Measurements from ENCODE around the gene KCNK1.

Gene KCNK1

DNA sequence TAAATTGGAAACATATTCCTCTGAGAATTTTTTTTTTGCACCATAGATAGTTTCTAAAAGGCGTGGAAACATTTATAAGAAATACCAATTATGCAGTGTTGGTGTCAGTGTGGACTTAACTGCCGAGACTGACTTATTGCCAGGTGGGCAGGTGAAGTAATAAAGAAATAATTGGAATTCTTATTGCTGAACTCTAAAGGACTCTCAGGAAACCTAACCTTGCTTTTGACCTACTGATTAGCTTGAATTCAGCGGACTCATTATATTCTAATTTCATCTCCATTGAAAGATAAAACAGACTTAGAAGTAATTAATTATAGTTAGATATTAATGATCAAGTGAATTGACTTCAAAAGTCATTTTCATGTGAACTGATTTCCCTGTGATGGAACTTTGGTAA, 26.3 kb downstream of the KCNK1 start:
- DNase-seq, result no peak

DNA sequence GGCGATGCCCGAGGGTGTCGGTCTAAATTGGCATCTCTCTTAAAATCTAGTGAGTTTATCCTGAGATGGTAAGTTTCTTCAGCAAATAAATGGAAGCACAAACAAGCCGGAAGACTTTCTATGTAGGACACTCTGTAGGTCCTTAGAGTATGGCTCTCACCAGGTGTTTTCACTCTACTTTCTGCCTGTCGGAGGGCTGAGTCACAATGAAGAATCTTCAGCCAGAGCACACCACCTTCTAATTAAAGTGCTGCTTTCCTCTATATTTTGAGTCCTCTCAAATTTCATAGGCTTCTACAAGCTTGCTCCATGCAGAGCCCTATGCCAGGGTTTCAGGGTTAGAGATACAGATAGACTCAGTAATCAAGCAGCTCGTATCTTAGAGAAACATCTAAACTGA, 27.1 kb downstream of the KCNK1 start:
- DNase-seq, result no peak

DNA sequence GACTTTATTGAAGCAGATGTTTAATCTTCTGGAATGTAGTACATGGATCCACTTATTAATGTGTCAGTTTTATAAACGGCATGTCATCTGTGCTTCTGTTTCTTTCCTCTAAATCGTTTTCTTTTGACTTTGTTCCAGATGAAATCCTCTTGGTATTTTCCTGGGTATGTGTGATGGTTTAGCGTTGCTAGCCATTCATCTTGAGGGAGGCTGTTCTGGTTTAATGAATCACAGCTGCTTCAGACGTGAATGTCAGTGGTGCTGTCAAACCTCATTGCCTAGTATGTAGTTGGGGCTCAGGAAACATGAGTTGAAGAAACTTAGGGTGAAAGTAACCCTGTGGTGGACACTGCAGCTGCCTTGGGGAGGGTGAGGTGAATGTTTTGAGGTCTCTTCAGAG, 33.2 kb downstream of the KCNK1 start:
- DNase-seq, result no peak

DNA sequence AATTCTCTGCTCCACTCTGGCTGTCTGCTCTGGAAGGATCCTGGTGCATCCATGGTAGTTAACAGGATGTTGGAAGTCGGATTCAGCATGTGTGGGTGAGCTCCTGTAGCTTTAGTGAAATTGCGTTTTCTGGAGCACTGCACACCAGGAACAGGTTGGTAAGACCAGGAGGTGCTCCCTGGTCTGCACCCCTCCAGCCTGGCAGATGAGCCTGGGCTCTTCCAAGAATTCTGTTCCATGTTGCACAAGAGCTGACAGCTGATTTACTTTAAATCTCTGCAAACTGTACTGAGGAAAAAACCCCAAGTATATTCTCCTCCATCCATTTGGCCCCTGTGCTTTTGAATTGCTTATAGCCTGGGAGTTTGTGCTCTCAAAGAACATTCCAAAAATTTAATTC, 33.7 kb downstream of the KCNK1 start:
- no peak for DNase-seq

DNA sequence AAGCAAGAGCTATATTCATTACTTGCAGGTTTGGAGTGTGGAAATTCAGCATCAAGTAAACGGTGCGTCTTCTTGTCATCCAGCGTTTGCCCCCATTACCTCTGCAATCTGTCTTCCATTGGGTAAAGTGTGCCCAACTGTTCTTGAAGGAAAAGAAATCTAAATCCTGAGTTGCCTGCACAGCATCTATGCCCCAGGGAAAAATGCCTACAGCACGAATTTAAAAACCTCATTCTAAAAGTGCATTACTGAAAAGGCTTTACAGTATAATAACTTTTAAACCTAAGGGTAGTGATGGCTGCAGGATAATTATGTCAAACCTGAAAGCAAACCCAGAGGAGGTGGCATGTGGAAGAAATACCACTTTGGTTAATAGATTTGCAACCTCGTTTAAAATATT, 37.2 kb downstream of the KCNK1 start:
- no peak for DNase-seq

DNA sequence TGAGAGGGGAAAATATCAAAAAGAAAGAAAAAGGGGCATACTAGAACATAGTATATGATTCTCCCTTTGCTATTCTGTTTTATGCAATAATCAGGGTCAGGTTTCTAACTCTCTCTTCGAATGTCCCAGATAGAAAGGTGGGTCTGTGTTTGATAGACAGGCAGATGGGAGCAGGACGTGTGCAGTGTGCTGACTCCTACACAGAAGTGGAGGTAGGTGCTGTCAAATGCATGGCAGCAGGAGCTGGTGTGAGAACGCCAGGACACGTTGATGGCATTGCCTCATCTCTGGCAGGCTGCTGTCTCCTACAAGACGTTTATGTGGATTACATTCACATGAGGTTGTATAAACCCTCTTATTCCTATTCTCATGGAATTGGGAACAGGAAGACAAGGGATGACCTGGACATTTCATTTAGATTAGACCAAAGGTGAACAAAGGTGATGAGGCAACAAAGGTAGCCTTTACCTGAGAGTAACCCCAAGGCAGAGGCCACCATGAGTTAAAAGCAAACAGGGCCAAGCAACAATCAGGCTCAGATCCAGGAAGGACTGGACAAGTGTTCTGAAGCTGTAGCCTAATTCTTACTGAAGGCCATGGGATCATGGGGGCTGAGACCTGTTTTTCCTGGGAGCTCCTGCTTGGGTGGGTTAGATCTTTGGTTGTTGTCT, 37.8 kb downstream of the KCNK1 start:
- no peak for DNase-seq

DNA sequence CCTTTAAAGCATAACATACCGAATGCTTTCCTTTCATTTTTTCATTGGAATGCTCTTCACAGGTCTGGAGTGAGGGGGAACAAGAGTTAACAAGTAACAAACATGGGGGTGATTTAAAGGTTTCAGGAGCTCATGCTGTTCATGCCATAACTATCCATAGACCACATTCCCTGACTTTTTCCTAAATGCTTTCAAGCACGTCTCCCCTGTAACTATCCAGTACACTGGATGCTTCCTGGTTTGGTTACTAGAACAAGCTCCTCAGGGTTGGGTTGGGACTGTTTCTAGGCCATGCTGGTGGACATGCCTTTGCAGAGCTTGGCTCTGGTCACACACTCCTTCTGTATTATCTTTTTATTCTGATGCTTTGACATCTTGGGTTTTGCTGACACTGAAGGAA, 38.6 kb downstream of the KCNK1 start:
- no peak for DNase-seq

DNA sequence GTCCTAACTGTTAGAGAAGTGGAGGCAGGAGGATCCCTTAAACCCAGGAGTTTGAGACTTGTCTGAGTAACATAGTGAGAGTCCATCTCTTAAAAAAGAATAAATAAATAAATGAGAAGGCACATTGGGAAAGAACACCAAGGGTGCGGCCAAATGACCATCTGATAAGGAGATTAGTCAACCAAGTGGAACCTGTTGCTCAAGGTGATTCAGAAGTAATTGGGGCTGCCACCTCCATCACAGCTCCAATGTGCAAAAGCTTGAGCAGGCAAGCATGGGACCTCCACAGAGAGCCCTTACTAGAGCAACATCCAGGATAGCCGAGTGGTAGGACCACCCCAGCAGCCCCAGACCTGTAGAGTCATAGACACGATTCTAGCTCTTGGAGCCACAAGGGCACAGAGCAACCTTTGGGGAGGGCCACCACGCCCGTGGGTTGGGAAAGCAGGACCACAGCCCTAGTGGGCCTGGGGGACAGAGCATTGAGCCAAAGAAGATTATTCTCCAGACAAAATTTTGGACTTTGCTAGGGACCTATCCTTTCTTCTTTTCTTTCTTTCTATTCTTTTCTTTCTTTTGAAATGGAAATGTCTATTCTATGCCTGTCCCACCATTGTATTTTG, 40.9 kb downstream of the KCNK1 start:
- no peak for DNase-seq

DNA sequence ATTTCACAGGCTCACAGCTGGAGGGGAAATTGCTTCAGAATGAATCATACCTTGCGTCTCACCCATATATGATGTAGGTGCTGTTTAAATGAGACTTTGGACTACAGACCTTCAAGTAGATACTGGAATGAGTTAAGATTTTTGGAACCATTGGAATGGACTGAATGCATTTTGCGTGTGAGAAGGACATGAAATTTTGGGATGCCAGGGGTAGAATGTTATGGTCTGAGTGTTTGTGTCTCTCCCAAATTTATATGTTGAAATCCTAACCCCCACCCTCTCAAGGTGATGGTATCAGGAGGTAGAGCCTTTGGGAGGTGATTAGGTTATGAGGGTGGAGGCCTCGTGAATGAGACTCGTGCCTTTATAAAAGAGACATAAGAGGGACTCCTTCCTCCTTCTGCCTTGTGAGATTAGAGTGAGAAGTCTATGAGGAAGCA, 41.4 kb downstream of the KCNK1 start:
- DNase-seq, result no peak

DNA sequence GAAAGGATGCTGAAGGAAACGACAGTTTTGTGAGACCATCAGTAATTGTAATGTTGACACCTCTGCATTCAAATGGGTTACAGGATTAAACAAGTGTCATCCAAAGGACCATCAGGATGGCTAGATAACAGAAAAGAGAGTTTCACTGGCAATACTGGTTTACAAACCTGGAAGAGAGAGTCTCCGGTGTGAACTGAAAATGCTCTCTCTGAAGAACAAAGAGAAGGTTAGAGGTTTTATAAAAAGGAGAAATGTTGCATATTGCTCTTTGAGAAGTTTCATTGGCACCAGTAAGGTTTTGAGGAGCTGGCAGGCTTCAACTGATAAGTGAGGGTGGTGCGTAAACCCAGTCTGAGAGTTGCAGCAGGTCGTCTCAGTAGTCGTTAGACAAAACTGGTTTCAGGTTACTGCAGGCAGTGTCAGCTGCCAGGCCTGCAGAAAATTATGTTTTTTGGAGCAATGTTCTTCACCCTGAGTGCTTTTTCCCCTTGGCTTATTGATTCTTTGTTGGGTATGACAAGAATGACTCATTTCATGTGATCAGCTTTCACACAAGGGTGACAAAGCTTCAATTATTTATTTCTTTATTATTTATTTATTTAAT, 42.2 kb downstream of the KCNK1 start:
- DNase-seq, result no peak

DNA sequence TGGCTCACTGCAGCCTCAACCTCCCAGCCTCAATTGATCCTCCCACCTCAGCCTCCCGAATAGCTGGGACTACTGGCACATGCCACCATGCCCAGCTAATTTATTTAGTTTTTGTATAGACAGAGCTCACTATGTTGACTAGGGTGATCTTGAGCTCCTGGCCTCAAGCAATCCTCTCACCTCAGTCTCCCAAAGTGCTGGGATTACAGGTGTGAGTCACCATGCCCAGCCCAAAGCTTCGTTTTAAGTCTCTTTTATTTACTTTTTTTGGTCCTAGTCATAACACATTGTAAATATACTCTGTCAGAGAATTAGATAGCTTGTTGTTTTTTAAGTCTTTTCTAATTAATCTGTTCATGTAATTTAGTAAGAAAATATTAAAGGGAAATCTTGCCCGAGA, 42.8 kb downstream of the KCNK1 start:
- DNase-seq, result no peak

DNA sequence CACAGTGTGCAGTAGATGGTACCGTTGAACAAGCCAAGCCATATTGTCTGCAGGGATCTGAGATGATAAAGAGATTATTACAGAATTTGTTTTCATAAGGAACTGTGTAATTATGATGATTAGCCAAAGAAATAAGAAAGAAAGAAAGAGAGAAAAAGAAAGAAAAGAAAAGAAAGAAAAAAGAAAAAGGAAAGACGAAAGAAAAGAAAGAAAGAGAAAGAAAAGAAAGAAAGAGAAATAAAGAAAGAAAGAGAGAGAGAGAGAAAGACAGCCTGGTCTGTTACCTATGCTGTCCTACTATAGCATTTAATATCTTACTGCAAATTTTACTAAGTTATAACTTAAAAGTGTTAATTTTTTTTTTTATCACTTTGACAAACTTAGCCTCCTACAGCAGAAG, 43.6 kb downstream of the KCNK1 start:
- DNase-seq, result no peak

DNA sequence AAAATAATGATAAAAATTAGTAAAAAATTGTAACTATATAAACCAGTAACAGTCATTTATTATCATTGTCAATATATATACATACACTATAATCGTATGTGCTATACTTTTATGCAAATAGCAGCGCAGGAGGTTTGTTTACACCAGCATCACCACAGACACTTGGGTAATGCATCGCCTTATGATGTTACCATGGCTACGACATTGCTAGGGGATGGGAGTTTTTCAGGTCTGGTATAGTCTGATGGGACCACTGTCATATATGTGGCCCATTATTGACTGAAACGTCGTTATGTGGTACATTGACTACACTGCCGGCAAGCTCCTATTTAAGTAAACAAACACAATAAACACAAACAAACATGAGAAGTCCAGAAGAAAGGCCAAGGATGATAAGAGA, 45.6 kb downstream of the KCNK1 start:
- DNase-seq, result no peak

DNA sequence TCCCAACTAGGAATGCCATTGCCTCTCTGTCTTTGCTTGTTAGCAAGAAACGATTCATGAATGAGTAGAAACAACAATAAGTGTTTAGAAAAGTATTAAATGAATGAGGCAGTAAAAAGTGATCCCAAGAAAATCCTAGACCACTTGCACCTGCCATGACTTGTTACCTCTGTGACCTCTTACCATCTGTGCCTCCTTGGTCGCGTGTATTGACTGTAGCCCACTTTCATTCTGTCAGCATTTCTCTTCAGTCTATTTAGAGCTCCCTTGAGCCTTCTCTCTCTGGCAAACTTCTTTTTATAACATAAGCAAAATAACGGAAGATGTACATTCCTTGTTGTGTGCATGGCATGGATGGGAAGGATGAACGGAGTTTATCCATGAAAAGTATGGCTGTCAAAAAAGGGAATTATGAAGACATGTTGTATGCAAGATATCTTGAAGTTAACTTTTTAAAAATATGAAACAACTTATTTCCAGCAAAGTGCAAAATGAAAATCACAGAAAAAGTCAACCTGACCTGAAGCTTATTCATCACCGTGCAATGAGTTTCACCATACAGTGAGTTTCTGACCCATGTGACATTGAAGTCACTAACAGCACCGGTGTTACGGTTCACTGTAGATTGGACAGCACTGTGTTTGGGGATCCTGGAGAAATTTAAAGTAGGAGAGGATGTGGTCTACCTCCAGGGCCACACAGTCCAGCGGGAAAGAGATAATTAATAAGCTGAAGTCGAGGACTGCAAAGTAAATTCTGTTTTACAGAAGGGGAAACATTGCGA, 47.7 kb downstream of the KCNK1 start:
- no peak for DNase-seq

DNA sequence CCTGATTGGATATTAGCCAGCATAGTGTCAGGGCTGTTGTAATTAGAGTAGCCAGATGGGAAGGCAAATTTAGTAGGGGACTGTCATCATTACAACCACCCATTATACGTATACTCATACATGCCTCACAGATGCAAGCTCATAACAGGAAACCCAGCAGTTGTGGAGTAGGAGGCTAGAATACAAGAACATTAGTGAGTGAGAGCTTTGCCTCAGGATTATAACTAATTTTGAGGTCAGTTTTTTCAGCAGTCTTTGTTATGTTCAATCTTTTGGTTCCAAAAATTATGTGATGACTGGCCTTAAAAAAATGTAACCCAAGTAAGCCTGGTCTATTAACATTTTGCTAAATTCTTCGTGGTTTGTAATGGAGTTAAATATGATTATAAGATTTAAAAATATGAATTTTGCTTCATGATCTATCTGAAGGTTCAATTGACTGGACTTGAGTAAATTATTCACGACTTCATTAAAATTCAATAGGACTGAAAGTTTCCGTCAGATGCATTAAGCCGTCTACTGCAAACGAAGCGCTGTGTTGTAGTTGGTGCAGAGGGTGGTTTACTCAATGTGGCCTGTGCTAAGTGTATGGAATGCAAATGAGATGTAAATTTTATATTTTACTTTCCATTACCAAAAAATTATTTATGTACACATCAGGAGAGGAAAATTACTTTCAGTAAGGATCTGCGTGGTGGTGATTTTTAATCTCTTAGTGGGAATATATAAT, 48.8 kb downstream of the KCNK1 start:
- DNase-seq, result no peak

DNA sequence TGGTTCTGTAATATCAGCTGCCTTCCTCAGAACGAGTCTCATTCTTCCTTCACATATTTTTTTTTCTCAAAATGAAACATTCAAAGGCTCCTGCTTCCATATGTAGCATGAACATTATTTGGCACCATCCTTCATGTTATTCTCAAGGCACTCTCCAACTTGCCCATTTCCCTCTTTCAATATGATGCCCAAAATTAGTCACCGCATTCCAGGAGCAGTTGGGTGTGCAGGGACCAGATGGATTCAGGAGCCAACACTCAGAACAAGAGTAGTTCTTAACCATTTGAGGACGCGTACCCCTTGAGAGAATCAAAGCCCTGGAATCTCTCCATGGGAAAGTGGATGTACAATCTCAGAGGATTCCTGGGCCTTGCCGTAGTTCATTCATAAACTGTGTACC, 50.3 kb downstream of the KCNK1 start:
- no peak for DNase-seq

DNA sequence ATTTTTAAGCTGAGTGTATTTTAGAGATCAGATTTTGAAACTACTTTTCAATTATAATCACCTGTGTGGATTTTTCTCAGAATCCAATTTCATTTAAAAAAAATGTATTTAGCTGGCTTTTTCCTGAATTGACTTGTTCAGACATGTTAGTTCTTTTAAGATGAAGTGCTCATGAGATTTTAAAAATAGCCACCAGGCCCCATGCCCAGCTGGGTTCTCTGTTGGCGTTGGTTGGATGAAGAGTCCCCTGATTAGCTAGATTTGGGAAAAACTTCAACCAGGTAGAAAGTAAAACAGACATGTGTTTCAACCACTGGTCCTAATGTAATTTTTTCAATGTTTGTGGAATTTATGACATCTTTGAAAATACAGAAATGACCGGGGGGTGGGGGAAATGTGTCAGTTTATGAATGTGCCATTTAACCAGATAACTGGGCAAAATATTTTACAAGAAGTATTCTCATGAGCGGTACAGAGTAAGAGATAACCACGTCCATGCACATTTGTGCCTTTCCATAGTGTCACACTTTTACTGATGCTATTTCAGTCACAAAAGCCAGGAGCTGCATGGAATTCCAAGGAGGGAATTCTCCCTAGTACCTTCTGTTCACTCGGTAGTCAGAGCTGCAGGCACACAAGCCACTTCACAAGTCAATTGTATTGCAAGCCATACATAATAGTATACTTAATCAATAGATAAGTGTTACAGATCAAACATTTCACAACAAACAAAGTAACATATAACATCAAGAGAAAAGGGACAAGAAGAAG, 51.1 kb downstream of the KCNK1 start:
- DNase-seq, result no peak

DNA sequence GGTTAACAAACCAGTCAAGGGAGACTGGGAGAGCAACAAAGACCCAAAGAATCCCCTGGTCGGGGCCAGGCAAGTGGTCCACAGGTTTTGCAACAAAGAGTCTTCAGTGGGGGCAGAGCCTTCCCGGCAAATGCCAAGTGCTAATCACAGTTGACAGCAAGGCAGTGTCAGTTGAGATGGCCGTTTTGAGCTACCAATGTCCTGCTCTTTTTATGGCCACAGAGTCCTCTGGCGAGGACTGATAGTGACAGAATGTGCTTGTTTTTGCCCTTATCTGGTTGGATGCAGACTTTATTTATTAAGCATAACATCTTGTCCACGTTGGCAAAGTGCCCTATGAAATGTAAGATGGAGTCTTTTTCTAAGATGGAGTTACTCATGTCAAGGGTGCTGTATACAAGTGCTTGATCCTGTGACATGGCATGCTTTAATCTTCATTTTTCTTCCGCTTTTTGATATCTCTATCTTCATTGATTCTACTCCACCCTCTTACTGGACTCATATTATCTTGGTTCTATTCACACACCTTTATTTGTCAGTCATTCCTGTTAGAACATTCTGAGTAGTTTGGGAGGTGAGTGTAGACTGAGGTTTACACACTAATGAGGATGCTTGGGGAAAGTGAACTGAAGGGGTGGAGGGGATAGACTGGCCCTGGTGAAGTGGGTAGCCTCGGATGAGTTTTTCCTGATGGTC, 51.8 kb downstream of the KCNK1 start:
- no peak for DNase-seq

DNA sequence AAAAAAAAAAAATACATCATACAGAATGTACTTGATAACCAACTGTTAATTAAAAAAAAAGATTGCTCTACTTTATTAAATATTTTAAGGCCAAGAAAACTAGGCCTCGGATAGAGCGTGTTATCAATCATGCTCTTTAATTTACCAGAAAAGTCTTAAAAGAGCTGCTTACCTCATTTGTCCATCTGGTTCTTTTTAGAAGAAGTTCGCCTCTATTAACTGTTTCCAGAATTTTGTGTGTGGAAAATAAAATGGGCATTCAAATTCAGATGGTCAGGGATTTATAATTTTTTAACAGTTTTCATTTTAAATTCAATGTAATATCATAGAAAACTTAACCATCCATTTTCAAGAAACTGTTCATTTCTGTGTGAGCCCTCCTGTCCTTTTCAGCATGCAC, 53.8 kb downstream of the KCNK1 start:
- DNase-seq, result no peak

DNA sequence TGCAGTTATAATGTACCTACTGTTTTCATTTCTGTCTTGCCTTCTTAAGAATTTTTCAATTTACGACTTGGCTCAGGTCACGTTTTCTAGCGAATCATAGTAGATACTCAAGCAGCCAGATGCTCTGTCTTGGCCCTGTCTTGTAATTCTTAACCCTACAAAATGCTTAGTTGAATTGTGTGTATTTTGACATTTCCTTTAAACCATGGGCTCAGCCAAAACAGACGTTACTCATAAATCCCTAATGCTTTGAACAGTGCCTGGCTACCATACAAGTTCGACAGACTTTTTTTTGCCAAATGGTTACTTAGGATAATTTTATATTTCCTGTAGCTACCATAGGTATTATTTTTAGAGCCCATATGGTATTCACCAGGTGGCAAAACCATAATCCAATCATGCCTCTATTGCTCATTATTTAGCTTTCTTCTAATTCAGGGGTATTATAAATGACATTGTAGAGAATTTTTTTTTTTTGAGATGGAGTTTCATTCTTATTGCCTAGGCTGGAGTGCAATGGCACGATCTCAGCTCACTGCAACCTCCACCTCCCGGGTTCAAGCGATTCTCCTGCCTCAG, 54.3 kb downstream of the KCNK1 start:
- DNase-seq, result no peak

DNA sequence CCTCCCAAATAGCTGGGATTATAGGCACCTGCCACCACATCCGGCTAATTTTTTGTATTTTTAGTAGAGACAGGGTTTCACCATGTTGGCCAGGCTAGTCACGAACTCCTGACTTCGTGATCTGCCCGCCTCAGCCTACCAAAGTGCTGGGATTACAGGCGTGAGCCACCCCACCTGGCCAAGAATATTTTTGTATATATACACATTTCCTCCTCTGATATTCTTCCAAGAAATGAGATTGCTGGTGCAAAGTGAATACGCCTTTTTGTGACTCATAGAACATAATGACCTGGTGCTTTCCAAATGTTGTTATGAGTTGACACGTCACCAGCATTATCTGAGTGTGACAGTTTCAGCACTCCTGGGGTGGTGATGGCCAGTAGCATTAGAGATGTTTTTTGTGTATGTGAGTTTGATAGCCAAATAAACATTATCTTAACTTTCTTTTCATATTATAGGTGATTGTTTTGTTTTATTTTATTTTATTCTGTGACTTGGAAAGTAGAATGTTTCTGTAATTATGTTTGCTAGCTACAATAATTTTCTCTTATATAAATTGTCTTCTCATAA, 54.9 kb downstream of the KCNK1 start:
- no peak for DNase-seq
